Pancreas (tissue), 10 donors: ENCODE data around the gene ALAD. TPM values are rescaled to one million over a fixed set of nuclear protein-coding genes. Genes with fewer than 3 reads are reported as not detected.
"Not testable (repeated sequence)": the region's sequence is repeated elsewhere in the genome, so short reads cannot be mapped to it uniquely, and the experiment has no call there.

Source experiments
- ATAC-seq, 4 donors: fragments of 200-7000 bp; cut with Tn5 transposase; one replicate each; pipeline versions ENCODE4 v1.8.0 to v1.9.1; 2020; ENCODE audit warnings: mild to moderate bottlenecking in 4 of 4, moderate library complexity in 4 of 4
- DNase-seq, 6 donors: peaks; one replicate each; pipeline ENCODE4 v3.0.0-alpha.2; 2020
- FAIRE-seq: peaks from 2 replicates; lab custom pipeline; 2012; peaks lifted over from hg19 to GRCh38; lab: Jason Lieb, UNC
- H3K27ac ChIP-seq, 4 donors: fragments of 200-600 bp; sonication (generic); 1 replicate in 3 of 4; 2 replicates in 1 of 4; pipeline versions ENCODE4 v1.5.0 to v1.8.0; 2020
- H3K27me3 ChIP-seq, 4 donors: fragments of 200-600 bp; one replicate each; pipeline ENCODE4 v1.8.0; 2021
- H3K36me3 ChIP-seq, 3 donors: fragments of 200-600 bp; sonication (generic) in 1 of 3; one replicate each; pipeline versions ENCODE4 v1.5.0 to v1.8.0; 2020 to 2021
- H3K4me1 ChIP-seq, 3 donors: fragments of 200-600 bp; one replicate each; pipeline ENCODE4 v1.8.0; 2021
- H3K4me3 ChIP-seq, 4 donors: fragments of 200-600 bp; sonication (generic) in 2 of 4; one replicate each; pipeline versions ENCODE4 v1.5.0 to v1.8.0; 2020 to 2021
- H3K9me3 ChIP-seq, 4 donors: fragments of 200-600 bp; one replicate each; pipeline ENCODE4 v1.8.0; 2021
- WGBS, 2 donors: extraction: QIAGEN DNeasy Blood & Tissue Kit; methylation state at CpG; one replicate each; pipeline ENCODE4 v1.1.7; 2013; 5-methylcytosine and 5-hydroxymethylcytosine counted together
- intact Hi-C, 3 donors: fragments of 100-400 bp; cut with DNase I; formaldehyde crosslinking; loops; one replicate each; pipeline versions ENCODE4 v1.11.1 to v1.14.2; 2022
- polyA plus RNA-seq, 2 donors: library from polyadenylated mRNA; stranded (reverse); fragments of 200-250 nt; gene quantifications; one replicate each; pipeline ENCODE4 v1.2.3, GENCODE V29; 2013
- total RNA-seq, 6 donors: library from RNA; stranded (reverse); fragmentation: NEBNext Ultra II Directional in 4 of 6; extraction: Animal tissue kit (Norgen Biotek cat#: 25700) in 4 of 6; gene quantifications; one replicate each; pipeline versions ENCODE4 v1.2.1 to v1.2.4, GENCODE V29; 2021 to 2023
- TF ChIP-seq, protein P1 (sequence below), 4 donors: fragments of 200-600 bp; sonication (generic) in 3 of 4; IDR thresholded peaks; one replicate each; pipeline versions ENCODE4 v1.5.0 to v1.8.0; 2021; ENCODE audit warnings: antibody characterized with exemption in 4 of 4
- donor health status: healthy with polysubstance abuse.
- donor health status: DM: no; HTN: no; CAD: no; lungs with moderate emphysema.
- donor health status: DM: no; HTN: no; CAD: no.
- donor health status: control.
- donor health status: control.
- donor health status: Bipolar disorder and iron deficiency.
- donor health status: DM: yes; HTN: yes; CAD: no.
- donor health status: DM: no; HTN: no; CAD: no.
- donor health status: DM: no; HTN: no; CAD: no.
- donor health status: DM: yes; HTN: yes; CAD: no.

The ALAD gene
- 10 to 100 TPM; 35.7 to 60.3 (median 43.8) TPM for total RNA-seq
- 10 to 100 TPM; 43.3 to 46.5 TPM for polyA plus RNA-seq

DNA sequence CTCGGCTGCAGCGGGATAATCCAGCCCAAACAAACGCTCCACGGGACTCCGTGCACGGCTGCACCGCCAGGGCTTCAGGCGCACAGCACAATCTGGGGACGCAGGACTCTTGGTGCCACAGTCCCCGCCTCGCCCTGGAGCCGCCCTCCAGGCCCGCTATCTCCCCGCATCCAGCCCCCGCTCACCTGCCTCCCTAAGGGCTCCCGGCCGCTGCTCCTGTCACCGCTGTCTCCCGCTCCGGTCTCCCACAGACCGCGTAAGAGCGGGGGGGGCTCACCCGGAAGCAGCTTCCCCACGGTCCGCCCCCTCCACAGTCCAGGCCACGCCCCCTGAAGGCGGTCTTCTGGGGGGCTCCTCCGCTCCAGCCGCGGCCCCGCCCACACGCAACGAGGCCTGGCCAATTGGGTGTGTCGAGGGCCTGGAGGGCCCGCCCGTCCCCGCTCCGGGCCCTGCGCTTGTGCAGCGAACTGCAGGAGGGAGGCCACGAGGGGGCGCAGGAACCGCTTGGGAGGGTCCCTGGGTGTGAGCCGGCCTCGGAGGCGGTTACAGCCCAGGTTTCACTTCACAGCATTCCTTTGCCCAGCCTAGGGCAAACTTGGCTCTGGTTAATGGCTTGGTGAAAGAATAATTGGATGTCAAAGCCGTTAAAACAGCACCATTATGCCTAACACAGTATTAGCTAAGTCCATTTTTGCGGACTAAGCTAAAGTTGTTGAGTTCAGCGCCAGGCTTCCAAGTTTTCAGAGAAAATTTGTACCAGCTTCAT, at the start of gene ALAD:
ALAD (minus strand) TSS at position 258 of the 766 bp plus-strand sequence. CDS start 7,725 bp downstream, outside the sequence.
- no peaks in the 10 kb centered on the region for H3K27me3 ChIP-seq
- peaks cover 26 to 34% (median 33%) of the 10 kb centered on the region in 3 donors for H3K4me1 ChIP-seq
- H3K36me3 ChIP-seq, result no peaks in the 10 kb centered on the region
- DNase-seq, result peak; percentile 99 to 100 (median 100)
- intact Hi-C loops, result loop anchor here in 1 of 3 donors (10.0 kb wide), 1 partner anchor 96 kb away; the partner anchor contains the start of gene RNF183
- 1 to 2% methylated on average over 45 to 50 of the region's 50 CpGs for WGBS, 2 donors
- peak; percentile 95 to 99 (median 97) for ATAC-seq
- H3K27ac ChIP-seq, result peak within 1 kb of the TSS; percentile 58 to 78 (median 64)
- TF ChIP-seq, protein P1, sequence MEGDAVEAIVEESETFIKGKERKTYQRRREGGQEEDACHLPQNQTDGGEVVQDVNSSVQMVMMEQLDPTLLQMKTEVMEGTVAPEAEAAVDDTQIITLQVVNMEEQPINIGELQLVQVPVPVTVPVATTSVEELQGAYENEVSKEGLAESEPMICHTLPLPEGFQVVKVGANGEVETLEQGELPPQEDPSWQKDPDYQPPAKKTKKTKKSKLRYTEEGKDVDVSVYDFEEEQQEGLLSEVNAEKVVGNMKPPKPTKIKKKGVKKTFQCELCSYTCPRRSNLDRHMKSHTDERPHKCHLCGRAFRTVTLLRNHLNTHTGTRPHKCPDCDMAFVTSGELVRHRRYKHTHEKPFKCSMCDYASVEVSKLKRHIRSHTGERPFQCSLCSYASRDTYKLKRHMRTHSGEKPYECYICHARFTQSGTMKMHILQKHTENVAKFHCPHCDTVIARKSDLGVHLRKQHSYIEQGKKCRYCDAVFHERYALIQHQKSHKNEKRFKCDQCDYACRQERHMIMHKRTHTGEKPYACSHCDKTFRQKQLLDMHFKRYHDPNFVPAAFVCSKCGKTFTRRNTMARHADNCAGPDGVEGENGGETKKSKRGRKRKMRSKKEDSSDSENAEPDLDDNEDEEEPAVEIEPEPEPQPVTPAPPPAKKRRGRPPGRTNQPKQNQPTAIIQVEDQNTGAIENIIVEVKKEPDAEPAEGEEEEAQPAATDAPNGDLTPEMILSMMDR (IDR thresholded peaks at IDR 0.05), result peak; percentile 93 to 97 (median 96)
- peak within 1 kb of the TSS; percentile 59 to 79 (median 76) for H3K4me3 ChIP-seq
- H3K9me3 ChIP-seq, result no peaks in the 10 kb centered on the region
- peak; percentile 78 for FAIRE-seq

DNA sequence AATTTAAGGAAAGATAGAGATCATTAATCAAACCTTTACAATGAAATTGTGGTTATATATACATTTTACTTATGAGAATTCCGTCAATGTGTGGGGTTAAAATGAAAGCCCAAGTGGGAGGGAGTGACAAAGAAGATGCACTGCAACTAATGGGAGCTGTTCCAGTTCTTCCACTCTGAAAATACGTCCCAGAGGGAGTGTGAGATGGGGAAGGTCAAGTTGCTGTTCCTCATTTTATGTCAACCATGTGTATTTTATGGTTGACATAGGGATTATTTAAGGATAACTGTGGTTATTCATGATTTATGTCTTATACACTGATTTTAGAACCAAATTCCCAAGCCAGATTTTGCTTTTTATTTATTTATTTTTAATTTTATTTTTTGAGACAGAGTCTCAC, 48.3 kb upstream of the ALAD start:
- H3K27ac ChIP-seq, result no peak overlapping the region
- TF ChIP-seq, protein P1 (IDR thresholded peaks at IDR 0.05), result no peak
- no peaks in the 10 kb centered on the region for H3K4me1 ChIP-seq
- 61 to 71% methylated on average over 2 of the region's 2 CpGs for WGBS, 2 donors
- FAIRE-seq (no peak), DNase-seq (no peak), ATAC-seq (no peak)
- H3K9me3 ChIP-seq, result no peaks in the 10 kb centered on the region
- intact Hi-C loops, result loop anchor here (5.0 to 10.0 kb wide), 3 partner anchors 138 to 205 kb away; no protein-coding TSS in a partner anchor
- H3K4me3 ChIP-seq, result no peak overlapping the region
- H3K27me3 ChIP-seq, result no peaks in the 10 kb centered on the region
- no peaks in the 10 kb centered on the region for H3K36me3 ChIP-seq

DNA sequence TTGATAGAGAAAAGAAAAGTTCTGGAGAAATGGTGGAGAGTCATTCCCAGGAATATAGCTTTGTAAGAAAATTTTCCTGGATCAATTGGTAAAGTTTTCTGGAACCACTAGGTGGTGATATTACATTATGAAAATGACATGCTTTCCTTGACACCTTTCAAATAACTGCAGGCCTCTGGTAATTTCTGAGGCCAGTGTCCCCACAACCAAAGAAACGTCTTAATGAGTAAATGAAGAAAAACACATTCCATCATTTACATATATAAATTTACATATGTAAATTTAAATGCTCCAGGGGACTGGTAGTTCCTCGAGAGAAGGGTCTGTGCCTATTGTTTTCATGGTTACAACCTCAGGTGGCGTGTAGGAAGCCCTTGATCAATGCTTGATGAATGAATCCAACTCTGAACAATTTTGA, 45.2 kb upstream of the ALAD start:
- H3K27me3 ChIP-seq, result no peaks in the 10 kb centered on the region
- H3K9me3 ChIP-seq, result no peaks in the 10 kb centered on the region
- H3K36me3 ChIP-seq, result no peaks in the 10 kb centered on the region
- H3K4me3 ChIP-seq, result no peak overlapping the region
- intact Hi-C loops, result loop anchor here (2.0 to 10.0 kb wide), 4 partner anchors 141 to 208 kb away; no protein-coding TSS in a partner anchor
- no peak for DNase-seq
- H3K4me1 ChIP-seq, result no peaks in the 10 kb centered on the region
- FAIRE-seq, result peak; percentile 76
- WGBS, 2 donors, result 55 to 60% methylated on average over 3 of the region's 3 CpGs
- TF ChIP-seq, protein P1 (IDR thresholded peaks at IDR 0.05), result peak; percentile 41 to 59 (median 52)
- ATAC-seq, result peak; percentile 64 to 85 (median 78)
- H3K27ac ChIP-seq, result no peak overlapping the region

DNA sequence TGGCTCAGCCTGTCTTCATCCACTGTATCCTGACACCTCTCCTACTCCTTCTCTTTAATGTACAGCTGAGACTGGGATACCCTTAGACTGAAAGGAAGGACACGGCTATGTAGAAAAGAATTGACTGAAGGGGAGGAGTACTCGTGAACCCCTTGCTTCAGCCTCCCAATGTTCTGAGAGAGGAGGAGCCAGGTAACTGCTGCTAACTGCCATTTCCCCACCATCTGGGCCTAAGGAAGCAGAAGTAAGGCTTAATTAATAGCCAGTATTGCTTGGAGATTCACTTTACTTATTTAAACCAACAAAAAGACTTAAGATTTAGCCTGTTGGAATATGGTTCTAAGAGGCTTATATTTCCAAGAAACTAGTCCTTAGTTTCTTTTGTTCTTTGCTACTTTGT, 43.7 kb upstream of the ALAD start:
- DNase-seq, result no peak
- intact Hi-C loops, result loop anchor here (5.0 to 10.0 kb wide), 3 partner anchors 143 to 210 kb away; no protein-coding TSS in a partner anchor
- no peaks in the 10 kb centered on the region for H3K36me3 ChIP-seq
- no peak for ATAC-seq
- FAIRE-seq, result no peak
- no peak overlapping the region for H3K27ac ChIP-seq
- no peaks in the 10 kb centered on the region for H3K4me1 ChIP-seq
- no peaks in the 10 kb centered on the region for H3K27me3 ChIP-seq
- no peaks in the 10 kb centered on the region for H3K9me3 ChIP-seq
- H3K4me3 ChIP-seq, result no peak overlapping the region
- TF ChIP-seq, protein P1 (IDR thresholded peaks at IDR 0.05), result no peak
- WGBS, 2 donors, result 79 to 83% methylated on average over 2 of the region's 2 CpGs

DNA sequence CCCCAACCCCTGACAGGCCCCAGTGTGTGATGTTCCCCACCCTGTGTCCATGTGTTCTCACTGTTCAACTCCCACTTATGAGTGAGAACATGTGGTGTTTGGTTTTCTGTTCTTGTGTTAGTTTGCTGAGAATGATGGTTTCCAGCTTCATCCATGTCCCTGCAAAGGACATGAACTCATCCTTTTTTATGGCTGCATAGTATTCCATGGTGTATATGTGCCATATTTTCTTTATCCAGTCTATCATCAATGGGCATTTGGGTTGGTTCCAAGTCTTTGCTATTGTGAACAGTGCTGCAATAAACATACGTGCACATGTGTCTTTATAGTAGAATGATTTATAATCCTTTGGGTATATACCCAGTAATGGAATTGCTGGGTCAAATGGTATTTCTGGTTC, 36.6 kb upstream of the ALAD start:
- H3K9me3 ChIP-seq, DNase-seq, H3K27ac ChIP-seq, H3K4me1 ChIP-seq, intact Hi-C loops, H3K4me3 ChIP-seq, FAIRE-seq, ATAC-seq, H3K36me3 ChIP-seq, H3K27me3 ChIP-seq: not testable (repeated sequence)
- 93 to 94% methylated on average over 1 of the region's 1 CpG for WGBS, 2 donors
